ENCODE results near the gene HIBCH.

DNA sequence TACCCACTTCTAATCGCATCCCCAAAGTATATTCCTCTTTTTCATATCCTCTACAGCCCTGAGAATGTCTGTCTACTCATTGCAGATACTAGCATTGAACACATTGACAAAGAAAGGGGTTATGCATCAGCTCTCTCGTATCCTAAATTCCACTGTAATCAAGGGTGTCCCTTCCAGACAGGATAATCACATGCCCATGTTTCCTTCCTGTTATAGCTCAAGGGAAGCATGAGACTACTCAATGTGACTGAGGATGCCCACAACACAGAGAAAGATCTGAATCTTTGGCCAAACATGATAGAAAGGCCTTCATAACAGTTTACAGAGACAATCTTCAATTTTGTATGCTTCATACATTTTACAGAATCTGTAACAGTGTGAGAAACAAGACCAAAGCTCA lies 69.2 kb downstream of the HIBCH start:
- TF ChIP-seq, protein P1, sequence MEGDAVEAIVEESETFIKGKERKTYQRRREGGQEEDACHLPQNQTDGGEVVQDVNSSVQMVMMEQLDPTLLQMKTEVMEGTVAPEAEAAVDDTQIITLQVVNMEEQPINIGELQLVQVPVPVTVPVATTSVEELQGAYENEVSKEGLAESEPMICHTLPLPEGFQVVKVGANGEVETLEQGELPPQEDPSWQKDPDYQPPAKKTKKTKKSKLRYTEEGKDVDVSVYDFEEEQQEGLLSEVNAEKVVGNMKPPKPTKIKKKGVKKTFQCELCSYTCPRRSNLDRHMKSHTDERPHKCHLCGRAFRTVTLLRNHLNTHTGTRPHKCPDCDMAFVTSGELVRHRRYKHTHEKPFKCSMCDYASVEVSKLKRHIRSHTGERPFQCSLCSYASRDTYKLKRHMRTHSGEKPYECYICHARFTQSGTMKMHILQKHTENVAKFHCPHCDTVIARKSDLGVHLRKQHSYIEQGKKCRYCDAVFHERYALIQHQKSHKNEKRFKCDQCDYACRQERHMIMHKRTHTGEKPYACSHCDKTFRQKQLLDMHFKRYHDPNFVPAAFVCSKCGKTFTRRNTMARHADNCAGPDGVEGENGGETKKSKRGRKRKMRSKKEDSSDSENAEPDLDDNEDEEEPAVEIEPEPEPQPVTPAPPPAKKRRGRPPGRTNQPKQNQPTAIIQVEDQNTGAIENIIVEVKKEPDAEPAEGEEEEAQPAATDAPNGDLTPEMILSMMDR (conservative IDR thresholded peaks at IDR 0.05; ENCODE audit: low read depth, low read length) = no peak
- TF ChIP-seq MAZ (IDR thresholded peaks at IDR 0.05; ENCODE audit: borderline replicate concordance, low read depth, low read length) = no peak
- TF ChIP-seq POLR2A (IDR thresholded peaks at IDR 0.05; ENCODE audit: low read depth, low read length) = no peak
- no peak for TF ChIP-seq MXI1 (IDR thresholded peaks at IDR 0.05; ENCODE audit: borderline replicate concordance, low read depth, low read length)
- no peak for TF ChIP-seq CEBPB (IDR thresholded peaks at IDR 0.05; ENCODE audit: low read depth, low read length)
- TF ChIP-seq NFE2L2 (IDR thresholded peaks at IDR 0.05; ENCODE audit: low read depth, low read length) = no peak
- TF ChIP-seq BHLHE40 (IDR thresholded peaks at IDR 0.05; ENCODE audit: low read depth, low read length) = no peak
- no peak for TF ChIP-seq RAD21 (IDR thresholded peaks at IDR 0.05; ENCODE audit: low read length)
